ENCODE data around the gene BTBD6.

BTBD6 gene

DNA sequence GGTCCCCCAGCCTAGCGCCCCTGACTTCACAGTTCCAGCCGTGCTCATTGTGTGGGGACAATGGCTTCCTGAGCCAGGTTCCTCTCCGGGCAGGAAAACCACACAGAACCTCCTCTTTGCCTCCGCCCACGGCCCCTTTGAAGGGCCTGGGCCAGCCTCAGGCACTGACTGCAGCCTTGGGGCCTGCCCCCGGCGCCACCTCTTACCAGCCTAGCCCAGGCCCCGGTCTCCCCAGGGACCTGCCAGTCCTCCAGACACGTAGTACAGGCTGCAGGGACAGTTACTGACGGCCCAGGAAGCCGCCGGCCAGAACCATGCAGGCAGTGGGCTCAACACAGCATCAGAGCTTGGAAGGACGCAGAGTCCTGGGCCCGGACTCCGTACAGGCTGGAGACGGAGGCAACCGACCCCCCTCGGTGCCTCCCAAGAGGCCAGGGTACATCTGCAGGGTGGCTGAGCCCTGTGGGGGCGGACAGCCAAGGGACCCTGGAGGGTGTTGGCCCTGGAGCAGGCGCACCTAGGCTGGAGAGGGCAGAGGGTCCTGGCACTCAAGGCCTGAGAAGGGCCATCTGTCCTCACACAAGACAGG, 46.3 kb upstream of the BTBD6 start:
- DNase-seq (ENCODE audit: low spot score) = no peak
- in situ Hi-C loops (cut with MboI; ENCODE audit: low pct_unique_long_range_greater_than_20kb, low sequenced_read_pairs, unreplicated experiment) = no loop called here
- TF ChIP-seq, protein P1, sequence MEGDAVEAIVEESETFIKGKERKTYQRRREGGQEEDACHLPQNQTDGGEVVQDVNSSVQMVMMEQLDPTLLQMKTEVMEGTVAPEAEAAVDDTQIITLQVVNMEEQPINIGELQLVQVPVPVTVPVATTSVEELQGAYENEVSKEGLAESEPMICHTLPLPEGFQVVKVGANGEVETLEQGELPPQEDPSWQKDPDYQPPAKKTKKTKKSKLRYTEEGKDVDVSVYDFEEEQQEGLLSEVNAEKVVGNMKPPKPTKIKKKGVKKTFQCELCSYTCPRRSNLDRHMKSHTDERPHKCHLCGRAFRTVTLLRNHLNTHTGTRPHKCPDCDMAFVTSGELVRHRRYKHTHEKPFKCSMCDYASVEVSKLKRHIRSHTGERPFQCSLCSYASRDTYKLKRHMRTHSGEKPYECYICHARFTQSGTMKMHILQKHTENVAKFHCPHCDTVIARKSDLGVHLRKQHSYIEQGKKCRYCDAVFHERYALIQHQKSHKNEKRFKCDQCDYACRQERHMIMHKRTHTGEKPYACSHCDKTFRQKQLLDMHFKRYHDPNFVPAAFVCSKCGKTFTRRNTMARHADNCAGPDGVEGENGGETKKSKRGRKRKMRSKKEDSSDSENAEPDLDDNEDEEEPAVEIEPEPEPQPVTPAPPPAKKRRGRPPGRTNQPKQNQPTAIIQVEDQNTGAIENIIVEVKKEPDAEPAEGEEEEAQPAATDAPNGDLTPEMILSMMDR (IDR thresholded peaks at IDR 0.05; ENCODE audit: extremely low read depth, insufficient read depth, missing control alignments) = no peak

DNA sequence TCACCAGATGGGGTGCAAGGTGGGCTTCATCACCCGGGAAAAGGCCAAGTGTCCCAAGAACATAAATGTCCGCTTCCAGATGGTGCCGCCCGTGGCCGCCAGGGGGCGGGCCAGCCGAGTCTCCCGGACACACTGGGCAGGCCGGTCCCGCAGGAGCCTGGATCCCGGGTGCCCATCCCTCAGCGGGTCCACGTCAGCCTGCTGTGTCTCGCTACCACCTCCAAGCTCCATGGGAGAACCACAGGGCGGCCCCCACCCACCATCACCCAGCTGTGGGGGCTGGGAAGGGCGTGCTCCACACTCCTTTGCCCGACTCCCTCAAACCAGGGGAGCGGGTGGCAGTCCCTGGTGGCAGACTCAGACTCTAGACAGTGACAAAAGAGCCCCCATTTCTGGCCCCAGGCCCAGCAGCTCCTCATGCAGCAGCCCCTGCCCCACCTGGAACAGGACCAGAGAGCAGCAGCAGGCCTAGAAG, 45.2 kb upstream of the BTBD6 start:
- peak; percentile 90 for DNase-seq (ENCODE audit: low spot score)
- in situ Hi-C loops (cut with MboI; ENCODE audit: low pct_unique_long_range_greater_than_20kb, low sequenced_read_pairs, unreplicated experiment) = no loop called here

DNA sequence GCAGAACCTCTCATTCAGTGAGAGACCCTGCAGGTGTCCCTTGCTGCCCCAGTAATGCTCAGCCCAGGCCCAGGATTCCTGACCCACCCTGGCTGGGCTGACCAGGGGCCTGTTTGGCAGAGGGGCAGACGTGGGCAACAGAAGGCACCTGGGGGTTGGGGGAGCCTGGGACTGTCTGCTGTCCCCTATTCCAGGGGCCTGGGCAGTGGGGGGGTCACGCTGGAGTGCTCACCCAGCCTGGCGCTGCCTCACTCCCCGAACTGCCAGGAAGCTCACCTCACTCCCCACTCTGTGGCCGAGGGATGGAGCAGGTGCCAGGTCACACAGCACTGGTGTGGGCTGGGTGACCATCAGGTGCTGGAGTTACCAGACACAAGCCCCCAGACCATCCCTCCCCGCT, 44.6 kb upstream of the BTBD6 start:
- no peak for DNase-seq (ENCODE audit: low spot score)
- TF ChIP-seq, protein P1 (IDR thresholded peaks at IDR 0.05; ENCODE audit: extremely low read depth, insufficient read depth, missing control alignments) = no peak
- in situ Hi-C loops (cut with MboI; ENCODE audit: low pct_unique_long_range_greater_than_20kb, low sequenced_read_pairs, unreplicated experiment) = no loop called here

More for the DNA sequence above, 45.2 kb upstream of the BTBD6 start:
- TF ChIP-seq, protein P1 (IDR thresholded peaks at IDR 0.05; ENCODE audit: extremely low read depth, insufficient read depth, missing control alignments) = peak; percentile 92

DNA sequence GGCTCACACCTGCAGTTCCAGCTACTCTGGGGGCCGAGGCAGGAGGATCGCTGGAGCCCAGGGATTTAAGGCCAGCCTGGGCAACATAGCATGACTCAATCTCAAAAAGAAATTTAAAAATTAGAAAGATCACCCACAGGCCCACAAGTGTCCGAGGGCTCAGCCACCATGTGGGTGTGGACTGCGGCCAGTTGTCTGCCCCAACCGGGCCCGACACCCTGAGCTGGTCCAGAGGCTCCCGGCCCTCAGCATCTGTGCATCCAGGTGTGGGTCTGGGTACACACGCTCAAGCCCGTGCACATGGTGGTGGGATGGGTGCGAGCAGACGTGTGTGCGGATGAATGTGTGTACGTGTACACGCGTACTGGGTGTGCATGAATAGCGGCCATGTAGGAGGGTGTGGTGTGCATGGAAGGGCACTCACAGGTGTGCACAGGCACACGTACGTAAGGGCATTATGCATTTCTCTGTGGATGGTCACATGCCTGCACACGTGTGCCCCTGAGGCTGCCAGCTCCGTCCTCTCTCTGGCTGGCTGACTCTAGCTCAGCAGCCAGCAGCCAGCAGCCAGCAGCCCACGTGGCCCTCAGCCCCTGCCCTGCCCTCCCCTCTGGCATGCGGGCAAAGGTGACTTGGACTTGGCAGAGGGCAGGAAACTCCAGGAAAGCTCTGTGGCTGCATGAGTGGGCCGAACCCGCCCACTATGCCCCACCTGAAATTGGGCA, 44.0 kb upstream of the BTBD6 start:
- TF ChIP-seq, protein P1 (IDR thresholded peaks at IDR 0.05; ENCODE audit: extremely low read depth, insufficient read depth, missing control alignments) = no peak
- DNase-seq (ENCODE audit: low spot score) = no peak
- in situ Hi-C loops (cut with MboI; ENCODE audit: low pct_unique_long_range_greater_than_20kb, low sequenced_read_pairs, unreplicated experiment) = no loop called here

DNA sequence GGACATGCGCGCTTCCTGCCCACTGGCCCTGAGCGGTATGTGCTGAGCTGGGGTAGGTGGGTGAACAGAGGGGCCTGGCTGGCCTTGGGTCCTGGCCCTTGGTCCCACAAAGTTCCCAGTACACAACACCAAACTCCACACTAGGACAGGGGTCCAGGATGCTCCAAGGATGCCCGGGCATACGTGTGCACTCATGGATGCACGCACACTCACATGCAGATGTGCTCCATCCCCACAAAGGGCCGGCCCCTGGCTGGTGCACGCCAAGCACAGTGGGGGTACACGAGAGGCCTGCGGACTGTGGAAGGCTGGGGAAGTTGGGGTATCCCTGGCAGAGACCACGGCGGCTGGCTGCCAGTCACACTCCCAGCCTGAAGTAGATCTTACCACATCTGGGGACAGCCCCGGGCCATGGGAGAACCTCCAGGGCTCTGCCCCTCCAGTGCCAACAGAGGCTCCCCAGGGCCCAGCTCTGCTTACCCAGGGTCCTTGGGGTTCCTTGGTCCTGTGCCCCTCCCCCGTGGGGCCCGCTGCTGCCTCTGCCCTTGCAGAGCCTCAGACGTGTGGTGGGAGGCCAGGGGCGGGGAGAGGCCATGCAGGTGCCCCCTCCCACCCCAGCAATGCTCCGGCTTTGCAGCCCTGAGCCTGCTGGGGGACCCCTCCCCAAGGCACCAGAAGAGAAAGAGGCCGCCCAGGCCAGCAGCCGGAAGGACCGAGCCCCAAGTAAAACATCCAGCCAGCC, 43.2 kb upstream of the BTBD6 start:
- DNase-seq (ENCODE audit: low spot score) = no peak
- TF ChIP-seq, protein P1 (IDR thresholded peaks at IDR 0.05; ENCODE audit: extremely low read depth, insufficient read depth, missing control alignments) = no peak
- in situ Hi-C loops (cut with MboI; ENCODE audit: low pct_unique_long_range_greater_than_20kb, low sequenced_read_pairs, unreplicated experiment) = no loop called here

DNA sequence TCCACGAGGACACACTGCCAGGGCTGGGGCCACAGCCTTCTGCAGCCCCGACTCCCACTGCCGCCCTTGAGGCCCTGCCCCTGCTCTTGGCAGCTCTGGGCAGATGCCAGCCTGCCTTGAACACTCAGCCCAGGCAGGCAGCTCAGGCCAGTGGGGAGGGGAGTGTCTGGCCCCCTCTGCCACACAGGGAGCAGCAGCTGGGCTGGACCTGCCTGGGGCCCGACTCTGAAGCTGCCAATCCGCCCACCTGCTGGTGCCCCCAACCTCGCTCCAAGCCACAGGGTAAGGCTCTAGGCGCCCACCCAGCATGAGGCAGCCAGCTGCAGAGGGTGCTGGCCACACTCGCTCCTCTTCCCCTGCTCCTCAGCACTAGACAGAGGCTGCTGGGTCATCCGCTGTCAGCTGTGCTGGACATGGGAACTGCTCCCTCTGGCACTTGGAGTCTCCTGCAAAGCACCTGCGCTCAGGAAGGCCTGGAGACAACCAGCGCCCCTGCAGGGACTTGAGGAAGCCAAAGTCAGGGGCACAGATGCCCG, 42.6 kb upstream of the BTBD6 start:
- in situ Hi-C loops (cut with MboI; ENCODE audit: low pct_unique_long_range_greater_than_20kb, low sequenced_read_pairs, unreplicated experiment) = no loop called here
- DNase-seq (ENCODE audit: low spot score) = no peak
- TF ChIP-seq, protein P1 (IDR thresholded peaks at IDR 0.05; ENCODE audit: extremely low read depth, insufficient read depth, missing control alignments) = no peak

Data from GM13977 (cell line).